Lung (tissue), 12 donors: Measurements from ENCODE around the gene DRC3. TPM values are rescaled to one million over a fixed set of nuclear protein-coding genes. Genes with fewer than 3 reads are reported as not detected.
"Not testable (repeated sequence)": the region's sequence is repeated elsewhere in the genome, so short reads cannot be mapped to it uniquely, and the experiment has no call there.

Experiments
- ATAC-seq: fragments of 200-7000 bp; cut with Tn5 transposase; one replicate; pipeline ENCODE4 v1.9.1; 2020; ENCODE audit warnings: moderate number of reproducible peaks; ENCODE audit not compliant: insufficient read depth, low FRiP score
- DNase-seq, 3 donors: peaks; one replicate each; pipeline ENCODE4 v3.0.0-alpha.2; 2013 to 2017
- H3K27ac ChIP-seq, 2 donors: one replicate each; pipeline ENCODE4 v1.5.1; 2013; ENCODE audit warnings: mild to moderate bottlenecking in 2 of 2, moderate library complexity in 2 of 2, control low read depth in 1 of 2, inconsistent platforms in 1 of 2, low read depth in 1 of 2, low read length in 1 of 2
- H3K27me3 ChIP-seq, 3 donors: one replicate each; pipeline ENCODE4 v1.5.1; 2013; ENCODE audit warnings: low read length in 2 of 3; ENCODE audit not compliant: control insufficient read depth in 3 of 3, insufficient read depth in 3 of 3
- H3K36me3 ChIP-seq, 4 donors: one replicate each; pipeline ENCODE4 v1.5.1; 2013; ENCODE audit warnings: low read length in 4 of 4, mild to moderate bottlenecking in 1 of 4, moderate library complexity in 1 of 4; ENCODE audit not compliant: control insufficient read depth in 4 of 4, insufficient read depth in 4 of 4
- H3K4me1 ChIP-seq, 5 donors: one replicate each; pipeline ENCODE4 v1.5.1; 2013; ENCODE audit warnings: low read length in 5 of 5, mild to moderate bottlenecking in 2 of 5, moderate library complexity in 1 of 5; ENCODE audit not compliant: control insufficient read depth in 5 of 5, insufficient read depth in 5 of 5
- H3K4me3 ChIP-seq: one replicate; pipeline ENCODE4 v1.5.1; 2013; ENCODE audit warnings: mild to moderate bottlenecking, control low read depth, moderate library complexity
- H3K9ac ChIP-seq, 2 donors: one replicate each; pipeline ENCODE4 v1.5.1; 2013; ENCODE audit warnings: low read length in 2 of 2, control low read depth in 1 of 2; ENCODE audit not compliant: insufficient read depth in 1 of 2
- H3K9me3 ChIP-seq, 4 donors: one replicate each; pipeline ENCODE4 v1.5.1; 2013; ENCODE audit warnings: low read length in 3 of 4, mild to moderate bottlenecking in 1 of 4, moderate library complexity in 1 of 4; ENCODE audit not compliant: control insufficient read depth in 4 of 4, insufficient read depth in 3 of 4
- WGBS, 2 donors: extraction: QIAGEN DNeasy Blood & Tissue Kit; methylation state at CpG; one replicate each; pipeline ENCODE4 v1.1.7; 2013; 5-methylcytosine and 5-hydroxymethylcytosine counted together
- polyA plus RNA-seq, 2 donors: library from polyadenylated mRNA; stranded (reverse); fragments of 200-250 nt; gene quantifications; one replicate each; pipeline ENCODE4 v1.2.1, GENCODE V29; 2013
- total RNA-seq, 2 donors: library from RNA; depleted of rRNA in 1 of 2; stranded (reverse); fragments of >200 nt in 1 of 2; gene quantifications; one replicate each; pipeline ENCODE4 v1.2.1, GENCODE V29; 2014 to 2021
- TF ChIP-seq, protein P1 (sequence below): IDR thresholded peaks from 2 replicates; pipeline ENCODE4 v1.5.1; 2012; ENCODE audit warnings: mild to moderate bottlenecking; ENCODE audit errors: control extremely low read depth, extremely low read depth
- donor health status: control.
- donor health status: control.
- donor health status: Bipolar disorder and iron deficiency.
- donor health status: healthy.
- donor health status: DM: yes; HTN: yes; CAD: no.

DRC3 gene
- total and polyA plus RNA-seq, 4 donors = 6.6 to 29.5 (median 13.5) TPM

DNA sequence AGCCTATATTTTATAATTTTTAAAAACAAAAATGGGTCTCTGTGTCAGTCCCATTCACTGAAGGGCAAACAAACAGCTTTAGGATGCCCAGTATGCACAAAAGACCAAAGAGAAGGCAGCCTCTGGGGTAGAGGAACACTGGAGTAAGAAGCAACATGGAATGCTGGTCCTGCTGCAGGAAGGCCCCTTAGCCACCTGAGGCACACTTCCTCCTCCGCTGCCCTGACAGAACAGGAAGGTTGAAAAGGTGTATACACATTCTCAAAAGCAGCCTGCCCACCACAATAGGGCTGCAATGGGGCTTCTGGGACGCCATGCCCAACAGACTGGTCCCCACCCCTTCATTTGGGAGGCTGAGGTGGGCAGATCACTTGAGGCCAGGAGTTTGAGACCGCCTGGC lies 20.0 kb upstream of the DRC3 start:
- TF ChIP-seq, protein P1, sequence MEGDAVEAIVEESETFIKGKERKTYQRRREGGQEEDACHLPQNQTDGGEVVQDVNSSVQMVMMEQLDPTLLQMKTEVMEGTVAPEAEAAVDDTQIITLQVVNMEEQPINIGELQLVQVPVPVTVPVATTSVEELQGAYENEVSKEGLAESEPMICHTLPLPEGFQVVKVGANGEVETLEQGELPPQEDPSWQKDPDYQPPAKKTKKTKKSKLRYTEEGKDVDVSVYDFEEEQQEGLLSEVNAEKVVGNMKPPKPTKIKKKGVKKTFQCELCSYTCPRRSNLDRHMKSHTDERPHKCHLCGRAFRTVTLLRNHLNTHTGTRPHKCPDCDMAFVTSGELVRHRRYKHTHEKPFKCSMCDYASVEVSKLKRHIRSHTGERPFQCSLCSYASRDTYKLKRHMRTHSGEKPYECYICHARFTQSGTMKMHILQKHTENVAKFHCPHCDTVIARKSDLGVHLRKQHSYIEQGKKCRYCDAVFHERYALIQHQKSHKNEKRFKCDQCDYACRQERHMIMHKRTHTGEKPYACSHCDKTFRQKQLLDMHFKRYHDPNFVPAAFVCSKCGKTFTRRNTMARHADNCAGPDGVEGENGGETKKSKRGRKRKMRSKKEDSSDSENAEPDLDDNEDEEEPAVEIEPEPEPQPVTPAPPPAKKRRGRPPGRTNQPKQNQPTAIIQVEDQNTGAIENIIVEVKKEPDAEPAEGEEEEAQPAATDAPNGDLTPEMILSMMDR = no peak
- H3K36me3 ChIP-seq = no peaks in the 10 kb centered on the region
- H3K4me1 ChIP-seq = peaks cover 0 to 19% (median 7%) of the 10 kb centered on the region in 5 donors
- 95 to 97% methylated on average over 3 of the region's 3 CpGs for WGBS, 2 donors
- H3K27me3 ChIP-seq = no peaks in the 10 kb centered on the region
- no peaks in the 10 kb centered on the region for H3K9me3 ChIP-seq
- H3K27ac ChIP-seq = no peak overlapping the region
- H3K9ac ChIP-seq = no peak overlapping the region
- no peak for ATAC-seq
- H3K4me3 ChIP-seq = no peak overlapping the region
- no peak for DNase-seq

DNA sequence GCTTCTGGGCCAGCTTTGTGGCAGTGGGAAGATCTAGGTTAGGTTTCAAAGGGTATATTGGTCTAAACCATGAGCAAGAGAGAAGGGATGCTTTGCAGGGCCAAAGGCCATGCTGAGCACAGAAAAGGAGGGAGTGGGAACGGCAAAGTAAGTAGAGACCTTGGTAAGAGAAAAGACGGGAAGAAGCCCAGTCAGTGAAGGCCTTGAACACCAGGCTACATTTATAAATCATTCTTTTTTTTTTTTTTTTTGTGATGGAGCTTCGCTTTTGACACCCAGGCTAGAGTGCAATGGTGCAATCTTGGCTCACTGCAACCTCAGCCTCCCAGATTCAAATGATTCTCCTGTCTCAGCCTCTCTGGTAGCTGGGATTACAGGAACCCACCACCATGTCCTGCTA lies 18.6 kb upstream of the DRC3 start:
- WGBS, 2 donors = 99 to 100% methylated on average over 3 of the region's 3 CpGs
- no peak for DNase-seq

GRCh38 chr17:17955790-17956341 lies 16.8 kb upstream of the DRC3 start:
- H3K9me3 ChIP-seq, H3K27me3 ChIP-seq, H3K9ac ChIP-seq, DNase-seq, H3K36me3 ChIP-seq, ATAC-seq, H3K27ac ChIP-seq, H3K4me3 ChIP-seq: not testable (repeated sequence)
- peaks cover 17 to 28% (median 25%) of the 10 kb centered on the region in 5 donors for H3K4me1 ChIP-seq
- WGBS, 2 donors = 97 to 98% methylated on average over 12 of the region's 12 CpGs

More for the DNA sequence above, 18.6 kb upstream of the DRC3 start:
- Histone ChIP-seq H3K36me3 (no peaks in the 10 kb centered on the region), H3K4me1 (peaks cover 10 to 20% (median 15%) of the 10 kb centered on the region in 5 donors), H3K27ac (no peak overlapping the region), H3K9me3 (no peaks in the 10 kb centered on the region), H3K27me3 (no peaks in the 10 kb centered on the region), H3K4me3 (no peak overlapping the region), H3K9ac (no peak overlapping the region)
- no peak for ATAC-seq
- TF ChIP-seq, protein P1 = no peak

DNA sequence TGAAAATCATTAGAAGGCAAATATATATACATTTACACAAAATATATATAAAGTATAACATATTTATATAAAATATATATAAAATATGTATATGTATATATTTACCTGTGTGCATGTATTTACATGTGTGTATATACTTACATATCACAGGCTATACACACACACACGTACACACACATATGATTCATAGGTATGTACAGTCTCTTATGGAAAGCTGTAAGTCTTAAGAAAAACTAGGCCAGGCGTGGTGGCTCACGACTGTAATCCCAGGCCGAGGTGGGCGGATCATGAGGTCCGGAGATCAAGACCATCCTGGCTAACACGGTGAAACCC lies 15.1 kb upstream of the DRC3 start:
- no peaks in the 10 kb centered on the region for H3K36me3 ChIP-seq
- H3K27me3 ChIP-seq = no peaks in the 10 kb centered on the region
- H3K9ac ChIP-seq = no peak overlapping the region
- whole genome bisulfite sequencing, 2 donors = 86 to 94% methylated on average over 7 of the region's 7 CpGs
- TF ChIP-seq, protein P1 = no peak
- no peak for ATAC-seq
- H3K9me3 ChIP-seq = no peaks in the 10 kb centered on the region
- peaks cover 14 to 25% (median 22%) of the 10 kb centered on the region in 5 donors for H3K4me1 ChIP-seq
- no peak overlapping the region for H3K4me3 ChIP-seq
- no peak for DNase-seq
- peak overlapping the region; percentile 78 to 79 for H3K27ac ChIP-seq
